Stimulated activated CD4-positive, alpha-beta T cell treated with anti-CD3 and anti-CD28 coated beads, TNF-alpha, amount 100 ng/mL, for 48 hours (primary cell): ENCODE results near the gene TAS2R50.
"Not testable (repeated sequence)": the region's sequence is repeated elsewhere in the genome, so short reads cannot be mapped to it uniquely, and the experiment has no call there.

Experiments used
- DNase-seq, 3 donors: peaks; one replicate each; pipeline ENCODE4 v3.0.0-alpha.2; 2020; ENCODE audit warnings: low read depth in 3 of 3

TAS2R50 gene

DNA sequence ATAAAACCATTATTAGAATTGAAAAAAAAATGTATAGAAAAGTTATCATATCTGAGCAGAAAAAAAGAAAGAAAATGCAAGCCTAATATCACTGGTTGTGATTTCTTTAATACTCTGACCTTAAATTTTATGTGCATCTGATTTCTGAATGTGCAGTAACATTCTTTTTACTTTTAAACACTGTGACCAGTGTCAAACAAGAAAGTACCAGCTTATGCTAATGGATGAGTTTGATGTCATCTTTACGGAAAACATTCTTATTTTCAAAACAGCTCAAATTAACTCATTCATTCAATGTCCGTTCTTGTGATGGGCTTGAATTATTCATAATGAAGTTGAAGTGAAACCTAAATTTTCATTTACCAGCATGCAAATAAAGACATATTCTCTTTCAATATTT is at the start of gene TAS2R50:
TAS2R50 (minus strand) TSS at position 101 of the 400 bp plus-strand sequence; CDS start at position 49, 52 bp downstream.
- no peak for DNase-seq

GRCh38 chr12:11033959-11034358 is 47.2 kb upstream of the TAS2R50 start:
- DNase-seq: not testable (repeated sequence)

DNA sequence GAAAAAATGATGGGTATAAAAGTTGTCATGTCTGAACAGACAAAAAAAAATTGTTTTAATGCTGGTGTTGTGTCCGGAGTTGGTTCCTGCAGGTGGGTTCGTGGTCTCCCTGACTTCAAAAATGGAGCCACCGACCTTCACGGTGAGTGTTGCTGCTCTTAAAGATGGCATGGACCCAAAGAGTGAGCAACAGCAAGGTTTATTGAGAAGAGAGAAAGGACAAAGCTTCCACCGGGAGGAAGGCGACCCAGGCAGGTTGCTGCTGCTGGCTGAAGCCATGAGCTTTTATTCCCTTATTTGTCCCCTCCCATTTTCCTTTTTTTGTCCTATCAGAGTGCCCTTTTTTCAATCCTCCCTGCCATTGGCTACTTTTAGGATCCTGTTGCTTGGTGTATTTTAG is 44.6 kb upstream of the TAS2R50 start, which contains the start of gene TAS2R31:
TAS2R31 (minus strand) TSS at position 101 of the 400 bp plus-strand sequence; CDS start at position 29, 72 bp downstream.
- no peak for DNase-seq

DNA sequence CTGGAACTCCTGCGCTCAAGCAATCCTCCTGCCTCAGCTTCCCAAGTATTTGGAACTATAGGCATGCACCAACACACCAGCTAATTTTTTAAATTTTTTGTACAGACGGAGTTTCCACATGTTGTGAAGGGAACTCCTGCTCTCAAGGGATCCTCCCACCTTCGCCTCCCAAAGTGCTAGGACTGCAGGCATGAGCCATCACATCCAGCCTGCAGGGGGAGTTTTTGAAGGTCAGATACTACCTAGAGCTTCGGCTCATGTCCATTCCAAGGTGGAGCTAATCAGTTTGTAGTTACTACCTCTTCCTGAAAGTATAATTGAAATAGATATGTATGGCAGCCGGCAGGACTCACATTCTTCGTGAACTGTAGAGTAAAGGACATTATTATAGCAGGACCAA is 39.4 kb upstream of the TAS2R50 start:
- no peak for DNase-seq

GRCh38 chr12:11023387-11023786 is 36.7 kb upstream of the TAS2R50 start:
- DNase-seq: no peak

DNA sequence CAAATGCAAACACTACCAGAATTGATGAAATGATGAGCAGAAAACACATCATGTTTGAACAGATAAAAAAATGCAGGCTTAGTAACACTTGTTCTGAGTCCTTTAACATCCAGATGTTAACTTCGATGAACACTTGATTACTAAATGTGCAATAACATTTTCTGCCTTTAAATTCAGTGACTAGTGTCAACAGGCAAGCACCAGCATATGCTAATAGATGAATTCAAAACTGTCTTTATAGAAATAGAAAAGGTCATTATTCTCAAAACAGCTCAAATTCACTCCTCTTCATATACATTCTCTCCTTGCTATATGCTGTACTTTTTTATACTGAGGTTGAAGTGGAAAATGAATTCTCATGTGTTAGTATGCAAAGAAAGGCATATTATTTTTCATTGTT is 35.8 kb upstream of the TAS2R50 start, which contains the start of gene TAS2R19:
TAS2R19 (minus strand) TSS at position 101 of the 400 bp plus-strand sequence; CDS start at position 52, 49 bp downstream.
- no peak for DNase-seq

GRCh38 chr12:11016937-11017336 is 30.2 kb upstream of the TAS2R50 start:
- DNase-seq: no peak

DNA sequence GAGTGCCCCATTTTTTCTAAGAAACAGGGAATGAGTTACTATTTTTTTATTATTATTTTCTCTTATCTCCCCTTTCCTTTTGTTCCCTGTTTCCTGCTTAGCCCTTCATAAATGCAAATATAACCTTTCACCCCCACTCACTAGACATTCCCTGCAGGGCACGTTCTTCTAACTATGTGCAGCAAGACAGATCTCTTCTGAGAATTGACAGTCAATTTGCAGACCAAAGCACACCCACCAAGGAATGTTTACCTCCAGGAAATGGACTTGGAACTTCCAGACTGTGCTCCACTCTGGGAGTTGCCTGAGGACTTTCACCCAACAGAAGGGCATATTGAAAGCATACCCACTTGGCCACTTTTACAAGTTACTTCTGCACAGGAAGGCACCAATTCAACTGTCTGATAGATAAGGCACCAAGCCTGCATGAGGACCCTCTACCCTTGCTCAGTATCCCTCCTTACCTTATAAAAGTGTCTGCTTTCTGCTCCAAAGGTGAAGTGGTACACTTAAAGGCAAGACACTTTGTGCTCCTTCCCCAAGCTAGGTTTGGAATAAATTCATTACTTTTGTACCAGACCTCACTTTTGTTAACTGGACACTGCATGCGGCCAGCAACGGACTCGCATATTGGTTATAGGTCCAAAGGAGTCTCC is 29.2 kb upstream of the TAS2R50 start:
- no peak for DNase-seq

- no peak for DNase-seq
Measured at GRCh38 chr12:11014234-11014633, 27.5 kb upstream of the TAS2R50 start.

- DNase-seq: no peak
Measured at GRCh38 chr12:11007608-11008007, 20.9 kb upstream of the TAS2R50 start.

GRCh38 chr12:10998204-10998603 is 11.5 kb upstream of the TAS2R50 start, which contains the start of gene TAS2R20:
TAS2R20 (minus strand) TSS chr12:10998304; CDS start chr12:10997875, 429 bp downstream.
- DNase-seq: no peak

DNA sequence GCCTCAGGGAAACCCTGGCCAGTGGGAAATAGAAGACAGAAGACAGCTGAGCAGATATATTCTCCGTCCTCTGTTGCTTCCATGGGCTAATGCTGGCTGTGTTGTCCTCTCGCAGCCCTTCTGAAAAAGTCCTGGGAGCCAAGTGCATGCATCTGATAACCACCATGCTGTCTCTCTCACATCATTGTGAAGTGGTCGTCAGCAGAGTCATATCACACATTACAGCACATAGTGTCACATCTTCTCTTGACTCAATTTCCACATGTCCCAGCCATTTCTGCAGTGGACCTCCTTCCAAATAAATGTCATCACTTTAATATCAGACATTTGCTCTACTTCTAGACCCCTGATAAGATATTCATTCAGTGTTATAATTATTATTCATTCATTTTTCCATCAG is 7.6 kb upstream of the TAS2R50 start:
- DNase-seq: no peak

DNA sequence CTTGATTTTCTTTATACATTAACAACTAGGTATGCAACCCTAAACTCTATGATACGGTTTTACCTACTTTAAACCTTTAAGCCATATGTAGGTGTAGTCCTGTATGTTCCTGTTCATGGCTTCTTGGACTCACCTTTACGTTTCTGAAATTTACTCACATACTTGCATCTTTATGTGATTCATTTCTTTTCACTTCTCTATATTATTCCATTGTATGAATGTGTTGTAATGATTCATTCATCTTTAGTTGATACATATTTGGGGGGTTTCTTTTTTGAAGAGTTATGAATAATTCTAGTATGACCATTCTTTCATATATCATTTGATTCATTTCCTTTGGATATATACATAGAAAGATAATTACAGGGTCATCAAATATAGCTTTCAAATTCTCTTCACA is 2.4 kb upstream of the TAS2R50 start:
- no peak for DNase-seq

GRCh38 chr12:10982244-10982643 is 4.5 kb downstream of the TAS2R50 start:
- DNase-seq: no peak

- DNase-seq: no peak
Measured at GRCh38 chr12:10974965-10975364, 11.7 kb downstream of the TAS2R50 start.

- no peak for DNase-seq
Measured at GRCh38 chr12:10968765-10969456, 17.8 kb downstream of the TAS2R50 start.

DNA sequence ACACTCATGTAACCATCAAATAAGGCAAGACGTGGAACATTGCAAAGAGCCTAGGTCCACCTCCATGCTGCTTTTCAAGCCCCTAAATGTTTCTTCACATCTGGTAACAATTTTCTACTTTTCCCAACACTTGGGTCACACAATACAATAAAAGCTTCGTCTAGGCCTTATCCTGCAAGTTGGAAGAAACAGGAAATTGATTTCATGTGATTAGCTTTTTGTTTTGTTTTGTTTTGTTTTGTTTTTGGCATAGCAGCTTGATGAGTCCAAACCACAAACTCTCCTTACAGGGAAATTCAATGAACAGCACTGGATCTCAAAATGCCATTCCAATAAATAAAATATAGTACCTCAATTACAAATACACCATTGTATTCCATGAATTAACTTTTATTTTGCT is 19.3 kb downstream of the TAS2R50 start:
- DNase-seq: no peak

DNA sequence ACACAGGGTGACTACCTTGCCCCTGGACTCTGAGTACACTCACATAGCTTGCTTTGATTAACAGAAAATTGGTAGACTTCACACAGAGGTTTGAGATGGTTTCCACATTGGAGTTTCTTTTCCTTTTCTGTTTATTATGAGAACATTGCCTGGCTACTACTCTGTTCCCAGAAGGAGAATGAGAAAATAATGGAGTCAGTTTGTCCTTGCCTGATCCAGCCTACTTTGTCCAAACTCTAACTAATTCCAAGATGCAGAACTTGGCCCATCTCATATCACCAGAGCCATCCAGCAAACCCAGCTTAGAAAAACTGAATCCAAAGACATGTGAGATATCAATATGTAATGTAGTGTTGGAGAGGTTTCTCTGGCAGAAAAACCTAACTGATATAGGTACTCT is 20.4 kb downstream of the TAS2R50 start:
- no peak for DNase-seq

GRCh38 chr12:10965476-10965875 is 21.2 kb downstream of the TAS2R50 start:
- DNase-seq: no peak

- no peak for DNase-seq
Measured at GRCh38 chr12:10960211-10960610, 26.5 kb downstream of the TAS2R50 start.

GRCh38 chr12:10959804-10960203 is 26.9 kb downstream of the TAS2R50 start:
- no peak for DNase-seq

DNA sequence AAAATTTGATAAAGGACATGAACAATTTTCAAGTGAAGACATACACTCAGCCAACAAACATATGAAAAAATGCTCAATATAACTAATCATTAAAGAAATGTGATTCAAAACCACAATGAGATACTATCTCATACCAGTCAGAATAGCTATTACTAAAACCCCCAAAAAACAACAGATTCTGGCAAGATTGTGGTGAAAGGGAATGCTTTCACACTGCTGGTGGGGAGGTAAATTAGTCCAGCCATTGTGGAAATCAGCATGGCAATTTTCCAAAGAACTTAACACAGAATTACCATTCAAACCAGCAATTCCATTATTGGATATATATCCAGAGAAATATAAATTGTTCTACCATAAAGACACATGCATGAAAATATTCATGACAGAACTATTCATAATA is 29.0 kb downstream of the TAS2R50 start:
- DNase-seq: no peak

GRCh38 chr12:10956085-10956484 is 30.6 kb downstream of the TAS2R50 start:
- DNase-seq: no peak
